ENCODE data around the gene COL5A3.

The COL5A3 gene

GRCh38 chr19:10010939-10011338, 635 bp upstream of the COL5A3 start:
- DNase-seq, result no peak

GRCh38 chr19:10009714-10010224, 535 bp downstream of the COL5A3 start:
- no peak for DNase-seq

- DNase-seq, result no peak
These were observed 2.0 kb downstream of the COL5A3 start for GRCh38 chr19:10008184-10008765.

- peak; percentile 89 for DNase-seq
These were observed 2.7 kb downstream of the COL5A3 start for GRCh38 chr19:10007371-10008183.

- DNase-seq, result no peak
These were observed 3.5 kb downstream of the COL5A3 start for GRCh38 chr19:10006752-10007323.

- peak; percentile 85 for DNase-seq
These were observed 4.0 kb downstream of the COL5A3 start for GRCh38 chr19:10006335-10006708.

GRCh38 chr19:10005632-10006334, 4.5 kb downstream of the COL5A3 start:
- DNase-seq, result no peak

- DNase-seq, result no peak
These were observed 5.7 kb downstream of the COL5A3 start for GRCh38 chr19:10004617-10005016.

- DNase-seq, result no peak
These were observed 7.0 kb downstream of the COL5A3 start for GRCh38 chr19:10003271-10003670.

- no peak for DNase-seq
These were observed 8.4 kb downstream of the COL5A3 start for GRCh38 chr19:10001899-10002298.

GRCh38 chr19:10000171-10000826, 10.0 kb downstream of the COL5A3 start:
- DNase-seq, result peak; percentile 73

GRCh38 chr19:9996541-9996940, 13.8 kb downstream of the COL5A3 start:
- peak; percentile 39 for DNase-seq

- no peak for DNase-seq
These were observed 14.3 kb downstream of the COL5A3 start for GRCh38 chr19:9995999-9996398.

- DNase-seq, result no peak
These were observed 15.2 kb downstream of the COL5A3 start for GRCh38 chr19:9995084-9995483.

GRCh38 chr19:9991425-9992191, 18.7 kb downstream of the COL5A3 start:
- no peak for DNase-seq

GRCh38 chr19:9989504-9989903, 20.8 kb downstream of the COL5A3 start:
- DNase-seq, result no peak

- peak; percentile 69 for DNase-seq
These were observed 23.5 kb downstream of the COL5A3 start for GRCh38 chr19:9986787-9987281.

- peak; percentile 70 for DNase-seq
These were observed 28.7 kb downstream of the COL5A3 start for GRCh38 chr19:9981406-9982260.

- no peak for DNase-seq
These were observed 38.2 kb downstream of the COL5A3 start for GRCh38 chr19:9972103-9972502.

GRCh38 chr19:9971166-9971897, 39.0 kb downstream of the COL5A3 start:
- no peak for DNase-seq
